Tibial nerve (tissue), 3 donors: ENCODE results near the gene KCNK7.

Experiments used
- CTCF ChIP-seq, 5 experiments: fragments of 200-600 bp in 3 of 5; fragments of 450-650 bp in 2 of 5; sonication (generic) in 3 of 5; IDR thresholded peaks; one replicate each; pipeline ENCODE4 v1.5.1; 2016 to 2019; ENCODE audit warnings: antibody characterized with exemption in 5 of 5, mild to moderate bottlenecking in 3 of 5, moderate library complexity in 2 of 5
- POLR2A ChIP-seq, 2 donors: fragments of 450-650 bp; IDR thresholded peaks; one replicate each; pipeline ENCODE4 v1.6.1; 2017; ENCODE audit warnings: antibody characterized with exemption in 2 of 2, mild to moderate bottlenecking in 2 of 2, moderate library complexity in 2 of 2

- no peak for TF ChIP-seq CTCF (IDR thresholded peaks at IDR 0.05)
- no peak for TF ChIP-seq POLR2A (IDR thresholded peaks at IDR 0.05)
Observed at GRCh38 chr11:65623177-65623576, 27.6 kb upstream of the KCNK7 start.
